NOMO-1 treated with dmso at 0.1 percent for 144 hours (cell line): ENCODE results near the gene DPP7.

Experiments
- DNase-seq: peaks from one replicate; lab custom pipeline; 2025; ENCODE audit not compliant: unreplicated experiment; lab: John Stamatoyannopoulos, UW

The DPP7 gene

GRCh38 chr9:137114613-137115393, at the start of gene DPP7:
Gene DPP7 (minus strand): TSS chr9:137114733. CDS start chr9:137114713, 20 bp downstream.
- peak; percentile 68 for DNase-seq

GRCh38 chr9:137163805-137164204, 49.3 kb upstream of the DPP7 start:
- no peak for DNase-seq

- DNase-seq, result no peak
These were observed 48.8 kb upstream of the DPP7 start for GRCh38 chr9:137163365-137163715.

DNA sequence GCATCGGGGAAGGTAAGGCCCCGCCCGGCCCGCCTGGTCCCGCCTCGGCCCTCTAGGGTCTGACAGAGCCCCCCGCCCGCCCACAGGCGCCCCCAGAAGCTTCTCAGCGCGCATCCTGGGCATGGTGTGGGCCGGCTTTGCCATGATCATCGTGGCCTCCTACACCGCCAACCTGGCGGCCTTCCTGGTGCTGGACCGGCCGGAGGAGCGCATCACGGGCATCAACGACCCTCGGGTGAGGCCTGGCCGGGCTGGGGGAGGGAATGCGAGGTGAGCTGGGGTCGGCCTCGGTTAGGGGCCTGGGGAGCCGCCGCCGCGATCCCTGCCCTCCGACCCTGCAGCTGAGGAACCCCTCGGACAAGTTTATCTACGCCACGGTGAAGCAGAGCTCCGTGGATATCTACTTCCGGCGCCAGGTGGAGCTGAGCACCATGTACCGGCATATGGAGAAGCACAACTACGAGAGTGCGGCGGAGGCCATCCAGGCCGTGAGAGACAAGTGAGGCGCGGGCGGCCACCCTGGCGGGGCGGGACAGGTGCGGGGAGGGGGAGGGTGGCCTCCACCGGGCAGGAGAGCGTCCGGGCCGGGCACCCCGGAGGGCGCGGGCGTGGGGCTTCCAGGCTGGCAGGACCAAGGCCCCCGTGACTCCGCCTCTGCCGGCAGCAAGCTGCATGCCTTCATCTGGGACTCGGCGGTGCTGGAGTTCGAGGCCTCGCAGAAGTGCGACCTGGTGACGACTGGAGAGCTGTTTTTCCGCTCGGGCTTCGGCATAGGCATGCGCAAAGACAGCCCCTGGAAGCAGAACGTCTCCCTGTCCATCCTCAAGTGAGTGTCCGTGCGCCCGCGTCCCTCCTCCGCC, 48.2 kb upstream of the DPP7 start:
- DNase-seq, result no peak

- no peak for DNase-seq
These were observed 47.3 kb upstream of the DPP7 start for GRCh38 chr9:137161558-137162486.

DNA sequence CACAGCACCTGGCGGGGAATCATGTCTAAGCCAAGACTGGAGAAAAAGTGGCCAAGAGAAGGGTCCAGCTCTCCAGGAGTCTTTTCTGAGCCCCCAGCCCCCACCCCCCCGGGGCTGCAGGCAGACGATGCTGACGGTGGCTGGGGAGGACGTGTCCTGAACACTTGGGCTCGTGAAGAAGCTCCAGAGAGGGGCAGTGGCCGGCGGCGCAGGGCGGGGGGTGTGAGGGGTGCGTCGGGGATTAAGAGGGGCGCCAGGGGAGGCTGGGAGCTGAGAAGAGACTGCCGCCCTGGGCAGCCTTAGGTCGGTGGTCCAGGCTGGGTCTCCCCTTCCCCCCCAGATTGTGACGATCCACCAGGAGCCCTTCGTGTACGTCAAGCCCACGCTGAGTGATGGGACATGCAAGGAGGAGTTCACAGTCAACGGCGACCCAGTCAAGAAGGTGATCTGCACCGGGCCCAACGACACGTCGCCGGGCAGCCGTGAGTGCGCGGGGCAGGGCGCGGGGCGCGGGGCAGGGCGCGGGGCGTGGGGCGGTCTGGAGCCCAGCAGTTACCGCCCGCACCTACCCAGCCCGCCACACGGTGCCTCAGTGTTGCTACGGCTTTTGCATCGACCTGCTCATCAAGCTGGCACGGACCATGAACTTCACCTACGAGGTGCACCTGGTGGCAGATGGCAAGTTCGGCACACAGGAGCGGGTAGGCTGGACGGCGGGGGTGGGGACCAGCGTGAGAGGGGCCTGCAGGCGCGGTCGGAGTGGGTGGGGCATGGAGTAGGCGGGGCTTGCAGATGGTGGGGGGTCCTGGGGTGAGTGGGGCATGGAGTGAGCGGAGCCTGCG, 46.4 kb upstream of the DPP7 start:
- no peak for DNase-seq

- no peak for DNase-seq
These were observed 45.5 kb upstream of the DPP7 start for GRCh38 chr9:137160054-137160425.

DNA sequence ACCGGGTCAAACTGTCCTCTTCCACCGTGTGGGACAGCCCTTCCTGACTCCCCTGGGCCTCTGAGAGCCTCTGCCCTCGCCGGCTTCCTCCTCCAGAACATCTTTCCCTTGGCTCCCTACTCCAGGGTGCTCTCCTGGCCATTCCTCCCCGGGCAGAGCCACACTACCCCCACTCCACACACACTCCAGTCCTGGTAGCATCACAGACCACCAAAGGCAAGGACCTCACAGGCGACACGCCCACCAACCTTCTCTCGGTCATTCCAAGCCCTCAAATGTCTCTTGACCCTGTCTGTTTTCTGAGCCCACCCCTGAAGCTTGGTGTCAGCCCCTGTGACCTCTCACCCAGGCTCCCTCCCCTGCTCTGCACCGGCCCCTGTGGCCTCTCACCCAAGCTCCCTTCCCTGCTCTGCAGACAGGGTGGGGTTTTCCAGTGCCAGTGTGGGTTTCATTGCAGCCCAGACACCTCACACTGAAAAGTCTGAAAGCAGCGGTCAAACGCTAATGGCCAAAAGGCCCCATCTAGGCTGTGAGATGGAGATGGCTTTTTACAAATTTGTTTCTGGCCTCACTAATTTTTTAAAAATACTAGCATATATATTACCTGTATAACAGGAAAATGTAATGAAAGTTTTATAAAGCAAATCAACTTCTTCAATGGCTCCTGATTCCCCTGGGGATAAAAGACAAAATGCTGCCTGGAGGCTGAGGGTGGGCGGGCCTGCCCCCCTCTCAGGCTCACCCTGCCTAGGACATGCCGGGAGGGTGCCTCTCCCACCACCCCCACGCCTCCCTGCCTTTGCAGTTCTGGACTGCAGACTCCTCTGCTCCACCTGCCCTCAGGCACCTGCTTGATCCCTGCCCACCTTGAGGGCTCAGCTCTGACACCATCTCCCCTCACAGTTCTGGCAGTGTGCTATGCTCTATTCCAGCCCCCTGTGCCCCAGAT, 44.8 kb upstream of the DPP7 start:
- no peak for DNase-seq

GRCh38 chr9:137158625-137159024, 44.1 kb upstream of the DPP7 start:
- no peak for DNase-seq

- no peak for DNase-seq
These were observed 43.3 kb upstream of the DPP7 start for GRCh38 chr9:137157618-137158415.

GRCh38 chr9:137156567-137157375, 42.2 kb upstream of the DPP7 start:
- no peak for DNase-seq

GRCh38 chr9:137152844-137153405, 38.4 kb upstream of the DPP7 start:
- no peak for DNase-seq

- DNase-seq, result no peak
These were observed 36.3 kb upstream of the DPP7 start for GRCh38 chr9:137150617-137151457.

GRCh38 chr9:137149942-137150616, 35.5 kb upstream of the DPP7 start:
- no peak for DNase-seq

- DNase-seq, result no peak
These were observed 34.8 kb upstream of the DPP7 start for GRCh38 chr9:137149363-137149762.

DNA sequence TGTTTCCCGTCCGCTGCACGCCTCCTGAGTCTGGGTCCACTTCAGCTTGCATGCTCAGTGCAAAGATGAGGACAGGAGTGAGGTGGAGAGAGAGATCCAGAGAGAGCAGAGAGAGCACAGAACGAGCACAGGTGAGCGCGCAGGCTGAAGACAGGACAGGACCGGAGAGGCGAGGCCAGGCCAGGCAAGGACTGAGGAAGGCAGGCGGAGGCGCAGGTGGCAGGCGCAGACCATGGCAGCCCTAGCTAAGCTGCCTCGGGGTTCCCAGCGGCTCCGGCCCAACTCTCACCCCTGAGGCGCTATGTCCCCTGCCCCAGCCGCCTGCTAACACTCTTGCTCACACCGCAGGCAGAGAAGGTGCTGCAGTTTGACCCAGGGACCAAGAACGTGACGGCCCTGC, 34.1 kb upstream of the DPP7 start:
- no peak for DNase-seq
